ENCODE results near the gene KRT38. TPM values are rescaled to one million over a fixed set of nuclear protein-coding genes. Genes with fewer than 3 reads are reported as not detected.
"Not testable (repeated sequence)": the region's sequence is repeated elsewhere in the genome, so short reads cannot be mapped to it uniquely, and the experiment has no call there.

KRT38 gene
- total RNA-seq, 1 donor from 2014 or later, result not detected

DNA sequence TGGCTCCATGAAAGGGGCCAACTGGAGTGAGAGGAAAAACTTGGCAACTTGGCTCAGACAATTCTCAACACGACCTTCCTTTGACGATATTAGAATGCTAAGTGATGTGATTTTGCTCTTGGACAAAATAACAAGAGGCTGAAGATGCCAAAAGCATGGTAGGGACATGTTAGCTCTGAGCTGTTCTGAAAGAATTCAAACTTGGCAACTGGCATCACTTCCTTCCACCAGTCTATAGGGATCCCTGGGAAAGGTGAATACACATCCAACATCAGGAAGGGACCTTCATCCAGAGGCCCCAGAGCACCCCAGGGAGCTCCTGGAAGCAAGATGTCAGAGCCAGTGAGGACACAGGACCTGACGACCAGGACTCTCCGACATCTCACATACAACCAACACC, 20.6 kb downstream of the KRT38 start:
- no peak for DNase-seq

DNA sequence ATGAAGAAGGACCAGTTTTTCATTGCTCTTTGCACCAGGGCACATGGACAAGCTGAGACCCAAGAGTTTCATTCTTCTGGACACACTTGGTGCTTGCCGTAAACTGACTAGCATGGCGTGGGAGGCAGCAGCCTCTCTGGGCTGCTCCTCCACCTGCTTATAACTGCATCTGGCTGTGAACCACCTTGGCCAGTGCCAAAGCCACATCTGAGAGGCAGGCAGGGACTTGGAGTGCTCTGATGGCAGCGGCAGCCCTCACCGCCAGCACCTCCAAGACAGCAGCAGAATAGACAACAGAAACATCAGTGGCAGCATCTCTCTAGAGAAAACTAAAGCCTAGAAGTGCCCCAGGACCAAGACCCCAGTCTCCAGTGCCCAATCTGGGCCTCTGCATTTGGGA, 21.1 kb downstream of the KRT38 start:
- no peak for DNase-seq

DNA sequence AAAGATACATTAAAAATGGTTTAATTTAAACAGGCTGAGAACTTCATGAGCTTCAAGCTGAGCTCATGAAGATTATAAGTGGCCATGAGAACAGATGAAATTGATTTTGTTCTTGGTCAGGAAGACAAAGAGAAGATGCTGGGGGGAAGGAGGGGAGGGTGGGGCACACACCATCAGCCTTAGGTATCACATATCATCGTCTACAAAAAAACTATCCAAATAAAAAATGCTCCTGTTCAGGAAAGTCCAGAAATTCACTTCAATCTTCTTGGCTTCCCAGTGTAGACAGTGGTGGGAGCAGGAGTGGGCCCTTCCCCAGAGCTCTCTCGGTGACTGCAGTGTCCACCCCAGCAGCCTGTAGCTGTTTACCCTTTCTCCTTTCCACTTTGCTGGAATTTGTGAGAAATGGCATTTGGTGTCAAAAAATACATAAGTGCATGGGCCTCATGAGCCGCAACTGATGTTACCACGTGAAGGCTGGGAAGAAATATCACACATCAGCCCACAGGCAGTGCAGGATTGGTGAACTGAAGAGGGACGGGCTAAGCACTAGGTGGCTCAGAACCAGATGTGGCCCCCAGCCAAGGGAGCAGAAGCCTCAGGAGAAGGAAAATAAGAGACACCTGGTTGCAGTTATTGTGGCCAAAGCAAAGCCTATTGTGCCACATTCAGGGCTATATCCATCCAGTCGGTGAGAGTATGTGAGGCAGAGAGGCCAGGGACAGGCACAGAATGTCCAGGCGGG, 22.5 kb downstream of the KRT38 start:
- DNase-seq, result no peak

DNA sequence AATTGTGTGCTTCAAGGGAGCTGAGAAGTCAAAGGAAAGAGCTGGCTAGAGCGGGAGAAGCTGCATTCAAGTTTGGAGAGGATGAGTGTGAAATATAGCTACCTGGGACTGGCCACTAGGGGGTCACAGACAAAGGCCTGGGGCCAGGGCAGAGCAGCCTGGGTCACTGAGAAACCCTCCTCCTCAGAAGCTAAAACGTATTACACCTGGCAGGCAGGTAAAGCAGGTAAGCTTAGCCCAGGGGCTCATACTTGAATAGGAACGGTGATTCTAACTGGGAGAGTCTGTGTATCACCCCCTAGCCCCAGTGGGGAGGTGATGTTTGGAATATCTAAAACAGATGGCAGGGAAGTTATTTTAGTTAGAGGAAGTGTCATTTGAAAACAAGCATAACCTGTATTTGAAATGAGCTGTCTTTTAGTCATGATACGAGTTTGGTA, 23.2 kb downstream of the KRT38 start:
- no peak for DNase-seq

DNA sequence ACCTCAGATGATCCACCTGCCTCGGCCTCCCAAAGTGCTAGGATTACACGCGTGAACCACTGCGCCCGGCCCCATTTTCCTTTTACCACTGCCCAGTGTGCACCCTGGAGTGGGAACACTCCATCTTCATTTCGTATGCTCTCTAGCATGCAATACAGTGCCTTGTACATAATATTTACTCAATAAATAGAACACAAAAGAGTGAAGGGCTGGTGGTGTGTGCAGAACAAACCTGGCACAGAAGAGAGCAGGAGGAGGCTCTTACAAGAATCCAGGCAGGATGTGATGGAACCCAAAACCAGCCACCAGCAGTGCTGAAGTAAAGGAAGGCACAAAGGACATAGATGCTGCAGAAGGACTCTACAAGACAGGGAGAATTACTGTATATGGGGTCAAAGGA, 23.7 kb downstream of the KRT38 start:
- DNase-seq, result no peak

DNA sequence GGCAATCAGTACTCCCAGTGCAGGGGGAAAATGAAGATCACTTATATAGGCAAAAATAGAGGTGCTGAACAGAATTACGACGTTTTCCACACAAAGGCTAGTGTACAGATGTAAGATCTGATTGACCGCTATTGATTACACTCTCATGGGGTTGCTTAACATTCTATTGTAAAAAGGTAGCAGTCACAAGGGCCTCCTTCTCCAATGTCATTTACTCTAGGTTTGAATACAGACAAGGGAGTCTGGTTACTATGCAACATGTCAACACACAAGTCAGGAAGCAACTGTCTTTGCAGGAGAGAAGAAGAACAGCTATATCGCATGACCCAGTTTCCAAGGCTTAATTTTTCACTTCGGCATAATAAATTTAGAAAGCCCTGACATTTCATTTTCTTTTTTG, 24.3 kb downstream of the KRT38 start:
- no peak for DNase-seq

DNA sequence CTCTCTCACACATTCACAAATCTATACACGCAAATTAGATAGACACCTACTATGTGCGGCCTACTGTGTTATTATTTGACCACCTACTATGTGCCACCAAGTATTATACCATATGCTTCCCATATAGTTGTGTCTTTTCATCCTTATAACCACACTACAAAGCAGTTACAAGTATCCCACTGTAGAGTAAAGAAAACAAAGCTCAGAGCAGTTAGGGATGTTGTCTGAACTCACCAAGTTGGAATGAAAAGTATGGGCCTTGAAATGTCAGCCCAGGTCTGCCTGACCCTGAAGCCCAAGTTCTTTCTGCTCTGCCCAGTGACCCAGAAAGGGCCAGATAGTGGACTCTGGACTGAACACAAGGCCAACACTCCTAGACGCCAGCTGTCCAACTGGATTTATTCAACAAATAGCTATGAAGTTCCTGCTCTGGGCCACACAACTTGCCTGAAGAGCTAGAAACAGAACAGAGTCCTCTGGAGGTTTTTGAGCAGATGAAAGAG, 24.9 kb downstream of the KRT38 start:
- DNase-seq, result no peak

DNA sequence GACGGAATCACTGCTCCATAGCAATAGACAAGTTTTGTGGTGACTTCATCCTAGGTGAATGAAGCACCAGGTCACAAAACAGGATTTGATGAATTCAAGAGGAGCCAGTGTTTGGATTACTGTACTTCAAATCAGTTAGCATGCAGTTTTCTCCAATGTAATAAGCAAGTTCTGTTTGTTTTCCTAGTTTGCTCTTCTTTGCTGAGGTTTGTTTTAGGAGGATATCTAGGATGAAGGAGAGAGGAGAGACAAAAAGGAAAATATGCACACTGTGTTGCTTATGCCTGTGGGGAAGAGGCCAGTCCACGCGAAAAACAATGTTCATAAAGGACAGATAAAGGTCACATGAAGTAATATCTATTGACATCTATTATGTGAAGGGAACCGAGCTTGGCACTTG, 25.4 kb downstream of the KRT38 start:
- DNase-seq, result no peak

DNA sequence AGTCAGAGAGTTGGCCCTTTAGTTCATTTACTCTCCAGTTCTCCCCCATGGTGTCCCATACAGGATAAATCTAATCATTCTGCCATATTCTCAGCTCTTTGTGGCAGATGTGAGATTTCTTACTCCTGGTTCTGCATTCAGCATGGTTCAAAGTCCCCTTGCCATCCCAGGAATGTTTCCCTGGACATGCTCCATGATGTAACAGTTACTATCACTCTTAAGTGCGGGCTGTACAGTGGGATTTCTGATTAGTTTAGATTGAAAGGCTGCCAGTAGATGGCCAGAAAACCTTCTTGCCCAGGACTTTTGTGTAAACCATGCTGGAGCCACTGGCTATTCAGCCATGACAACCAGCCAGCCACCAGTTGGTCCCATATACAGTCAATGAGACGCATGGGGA, 26.8 kb downstream of the KRT38 start:
- DNase-seq, result no peak

DNA sequence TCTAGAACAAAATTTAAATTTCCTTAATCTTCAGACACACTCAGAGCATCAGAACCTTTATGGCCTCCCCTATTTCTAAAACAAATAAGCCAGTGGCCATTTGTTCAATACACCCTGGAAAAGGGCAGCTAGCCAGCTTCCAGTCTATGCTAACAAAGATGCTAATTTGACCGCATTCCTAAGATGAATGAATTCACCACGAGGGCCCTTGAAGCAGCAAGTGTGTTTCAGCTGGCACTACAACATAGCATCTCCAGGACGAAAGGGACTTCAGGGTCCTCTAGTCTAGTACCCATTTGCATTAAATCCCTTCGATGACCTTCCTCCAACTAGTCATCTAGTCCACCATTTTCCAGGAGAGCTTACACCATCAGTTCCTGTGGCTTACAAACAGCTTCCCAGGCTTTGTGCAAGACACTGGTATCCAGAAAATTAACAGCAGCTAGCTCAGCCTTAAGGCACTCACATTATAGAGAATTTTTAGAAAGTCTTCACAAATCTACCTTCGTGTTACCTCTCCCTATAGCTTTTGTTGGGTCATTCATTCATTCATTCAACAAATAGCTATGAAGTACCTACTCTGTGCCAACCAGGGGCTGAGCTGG, 27.3 kb downstream of the KRT38 start:
- no peak for DNase-seq

DNA sequence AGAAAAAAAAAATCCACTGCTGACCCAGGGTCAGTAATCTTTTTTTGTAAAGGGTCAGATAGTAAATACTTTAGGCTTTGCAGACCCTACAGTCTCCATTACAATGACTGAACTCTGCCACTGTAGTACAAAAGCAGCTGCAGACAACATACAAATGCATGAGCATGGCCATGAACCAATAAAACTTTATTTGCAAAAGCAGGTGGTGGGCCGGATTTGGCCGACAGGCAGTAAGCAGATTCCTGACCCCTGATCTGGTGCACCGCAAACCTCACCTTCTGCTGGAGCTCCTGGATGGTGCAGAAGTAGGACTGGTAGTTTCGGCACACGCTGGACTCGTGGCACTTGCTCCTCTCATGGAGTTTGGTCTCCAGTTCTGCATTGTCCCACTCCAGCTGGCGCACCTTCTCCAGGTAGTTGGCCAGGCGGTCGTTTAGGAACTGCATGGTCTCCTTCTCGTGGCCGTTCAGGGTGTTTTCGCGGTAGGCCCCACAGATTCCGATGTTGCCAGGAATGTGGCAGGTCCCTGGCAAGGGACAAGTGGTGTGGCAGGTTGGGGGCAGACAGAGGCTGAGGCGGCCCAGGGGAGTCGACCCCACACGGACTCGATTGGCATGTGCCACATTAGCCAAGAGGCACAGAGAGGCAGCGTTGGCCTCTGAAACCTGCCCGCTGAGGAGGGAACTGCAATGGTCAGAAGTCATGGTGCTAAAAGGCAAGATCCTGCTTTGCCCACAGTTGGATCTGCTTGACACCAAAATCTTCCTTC, 29.5 kb downstream of the KRT38 start:
- no peak for DNase-seq

DNA sequence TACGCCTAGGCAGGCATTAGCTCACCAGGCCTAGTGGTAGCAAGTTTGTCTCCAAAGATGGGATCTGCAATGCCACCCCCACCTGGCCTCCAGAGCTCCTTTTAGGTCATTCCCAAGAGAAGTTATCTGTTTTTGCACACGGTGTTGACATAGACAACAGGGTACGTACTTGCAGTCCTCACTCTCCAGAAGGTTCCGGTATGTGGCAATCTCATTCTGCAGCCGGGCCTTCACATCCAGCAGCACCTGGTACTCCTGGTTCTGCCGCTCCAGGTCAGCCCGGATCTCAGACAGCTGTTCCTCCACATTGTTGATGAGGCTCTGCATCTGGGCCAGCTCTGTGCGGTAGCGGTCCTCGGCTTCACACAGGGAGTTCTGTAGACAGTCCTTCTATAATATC, 33.6 kb downstream of the KRT38 start:
- no peak for DNase-seq

DNA sequence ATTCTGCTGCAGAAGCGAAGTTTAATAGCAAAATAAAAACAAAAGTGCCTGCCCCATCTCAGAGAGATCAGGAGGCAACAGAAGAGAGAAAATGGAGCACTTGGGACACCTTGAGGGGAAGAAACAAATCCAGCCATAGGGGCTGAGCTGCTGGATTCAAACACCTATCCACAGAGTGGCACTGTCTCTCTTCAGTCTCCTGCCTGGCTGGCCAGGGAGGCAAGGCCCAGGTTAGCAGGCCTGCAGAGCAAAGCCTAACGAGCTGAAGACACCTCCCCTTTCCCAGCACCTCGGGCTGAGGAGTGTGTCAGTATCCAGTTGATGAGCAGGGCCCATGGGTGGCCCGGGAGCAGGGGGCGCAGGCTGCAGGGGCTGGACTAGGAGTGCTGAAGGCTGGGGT, 34.6 kb downstream of the KRT38 start:
- DNase-seq, result no peak

DNA sequence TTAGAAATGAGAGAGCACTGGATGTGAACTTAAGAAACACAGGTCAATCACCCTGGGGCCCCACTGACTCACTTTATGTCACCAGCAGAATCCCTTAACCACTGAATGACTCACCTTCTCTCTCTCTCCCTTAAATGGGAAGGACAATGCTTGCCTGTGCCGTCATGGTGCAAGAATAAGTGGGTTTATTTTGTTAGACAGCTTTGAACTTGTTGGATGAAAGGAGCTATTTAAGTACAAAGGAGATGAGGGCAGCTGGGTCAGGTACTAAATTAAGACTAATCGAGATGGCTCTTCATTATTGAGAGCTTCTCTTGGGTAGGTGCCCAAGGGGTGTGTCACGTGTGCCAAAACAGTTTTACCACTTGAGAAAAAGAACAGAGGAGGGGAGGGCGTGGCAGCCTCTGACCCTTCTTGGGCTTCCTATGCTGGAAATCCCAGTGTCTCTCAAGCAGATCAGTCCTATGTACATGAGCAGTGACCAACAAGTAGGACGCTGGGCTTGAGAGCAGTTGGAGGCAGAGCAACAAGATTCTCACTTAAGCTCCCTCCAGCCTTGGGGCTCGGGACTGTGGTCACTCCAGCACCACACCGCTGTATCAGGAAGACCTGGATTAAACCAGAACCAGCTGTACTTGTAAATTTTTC, 36.6 kb downstream of the KRT38 start:
- DNase-seq, result peak; percentile 71

DNA sequence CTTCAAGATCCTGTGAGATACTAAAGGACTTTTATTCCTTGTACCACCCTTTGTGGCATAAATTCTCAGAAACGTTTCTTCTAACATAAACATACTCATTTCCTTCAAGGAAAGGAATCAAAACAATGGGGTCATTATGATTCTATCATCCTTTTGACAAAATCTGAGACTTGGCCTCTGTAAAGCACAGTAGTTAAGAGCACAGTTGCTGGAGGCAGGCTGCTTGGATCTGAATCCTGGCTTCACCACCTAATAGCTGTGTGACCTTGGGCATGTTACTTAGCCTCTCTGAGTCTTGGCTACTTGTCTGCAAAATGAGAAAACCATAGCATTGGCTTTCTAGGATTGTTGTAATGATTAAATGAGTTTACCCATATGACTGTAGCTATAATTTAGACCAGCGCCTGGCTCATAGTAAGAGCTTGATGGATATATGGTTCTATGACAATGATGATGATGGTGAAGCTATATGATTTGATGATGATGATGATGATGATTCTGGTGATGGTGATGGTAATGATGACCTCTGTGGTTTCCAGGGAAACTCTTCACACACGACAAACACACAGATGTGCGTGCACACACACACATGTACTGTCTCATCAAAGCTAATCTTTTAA, 37.3 kb downstream of the KRT38 start:
- peak; percentile 64 for DNase-seq

DNA sequence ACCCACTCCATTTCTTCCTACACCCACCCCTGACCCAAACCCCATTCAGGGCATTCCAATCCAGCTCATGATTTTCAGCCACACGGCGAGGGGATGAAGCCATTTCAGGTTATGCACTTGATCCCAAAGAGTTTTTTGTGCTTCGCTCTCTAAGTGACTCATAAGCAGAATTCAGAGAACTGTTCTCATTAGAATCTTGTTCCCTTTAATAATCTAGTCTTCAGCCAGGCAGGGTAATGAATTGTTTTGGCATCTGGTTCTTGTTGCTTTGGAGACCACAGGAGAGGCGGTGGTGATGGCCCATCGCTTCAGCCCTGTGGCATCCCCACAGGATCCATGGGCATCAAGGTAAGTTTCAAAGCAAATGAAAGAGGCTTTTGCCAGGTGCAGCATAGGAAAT, 38.6 kb downstream of the KRT38 start:
- no peak for DNase-seq

DNA sequence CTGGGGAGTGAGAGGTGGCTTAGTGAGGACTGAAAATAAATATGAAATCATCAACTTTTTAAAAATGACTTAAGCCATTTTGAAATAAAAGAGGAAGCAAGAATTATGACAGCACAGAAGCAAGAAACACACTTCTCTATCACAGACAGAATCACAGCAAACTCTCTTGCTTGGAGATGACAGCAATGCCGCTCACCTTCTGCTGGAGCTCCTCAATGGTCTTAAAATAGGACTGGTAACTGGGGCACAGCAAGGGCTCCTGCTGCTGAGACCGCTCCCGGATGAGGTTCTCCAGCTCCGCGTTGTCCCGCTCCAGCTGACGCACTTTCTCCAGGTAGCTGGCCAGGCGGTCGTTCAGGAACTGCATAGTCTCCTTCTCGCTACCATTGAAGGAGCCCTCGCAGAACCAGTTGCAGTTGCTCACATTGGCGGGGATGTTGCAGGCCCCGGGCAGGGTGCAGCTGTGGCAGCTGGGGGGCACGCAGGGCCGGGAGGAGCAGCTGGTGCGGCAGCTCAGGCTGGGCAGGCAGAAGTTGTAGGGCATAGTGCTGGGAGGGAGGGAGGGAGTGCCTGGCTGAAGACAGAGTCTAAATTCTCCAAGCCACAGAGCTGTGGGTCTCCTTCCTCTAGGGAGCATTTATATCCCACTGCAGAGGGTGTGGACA, 43.7 kb downstream of the KRT38 start, which contains the start of gene KRT31:
TSS of gene KRT31 (minus strand) at position 613 of the 665 bp plus-strand sequence. CDS start at position 544, 69 bp downstream.
- no peak for DNase-seq

DNA sequence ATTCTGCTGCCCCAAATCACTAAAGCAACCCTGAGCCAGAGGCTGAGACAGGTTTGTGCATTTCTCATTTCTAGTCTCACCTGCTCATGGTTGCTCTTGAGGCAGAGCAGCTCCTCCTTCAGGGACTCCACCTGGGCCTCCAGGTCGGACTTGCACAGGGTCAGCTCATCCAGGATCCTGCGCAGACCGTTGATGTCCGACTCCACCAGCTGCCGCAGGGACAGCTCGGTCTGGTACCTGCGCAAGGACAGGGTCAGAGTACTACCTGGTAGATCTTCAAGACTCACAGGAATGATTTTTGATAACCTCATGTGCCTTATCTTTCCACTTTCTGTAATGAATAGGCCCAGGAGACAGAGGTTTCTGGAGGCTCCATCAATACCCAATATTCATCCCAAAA, 44.4 kb downstream of the KRT38 start:
- no peak for DNase-seq

DNA sequence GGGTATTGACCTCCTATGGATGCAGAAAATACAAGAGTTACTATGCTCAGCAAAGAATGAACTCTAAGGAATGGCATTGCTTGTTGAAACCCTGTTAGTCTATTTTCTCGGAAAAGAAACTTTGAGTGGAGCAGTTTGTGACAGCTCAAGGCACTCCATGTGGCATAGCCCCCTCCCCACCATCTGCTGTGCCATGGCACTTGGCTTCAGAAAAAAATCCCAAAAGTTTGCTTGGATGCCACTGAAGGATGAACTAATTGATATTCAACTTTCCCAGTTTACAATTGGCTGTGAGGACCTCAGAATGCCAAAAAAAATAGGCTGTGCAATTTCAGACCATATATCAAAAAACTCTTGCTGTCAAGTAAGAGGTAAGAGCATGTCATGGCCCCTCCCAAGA, 45.2 kb downstream of the KRT38 start:
- no peak for DNase-seq

DNA sequence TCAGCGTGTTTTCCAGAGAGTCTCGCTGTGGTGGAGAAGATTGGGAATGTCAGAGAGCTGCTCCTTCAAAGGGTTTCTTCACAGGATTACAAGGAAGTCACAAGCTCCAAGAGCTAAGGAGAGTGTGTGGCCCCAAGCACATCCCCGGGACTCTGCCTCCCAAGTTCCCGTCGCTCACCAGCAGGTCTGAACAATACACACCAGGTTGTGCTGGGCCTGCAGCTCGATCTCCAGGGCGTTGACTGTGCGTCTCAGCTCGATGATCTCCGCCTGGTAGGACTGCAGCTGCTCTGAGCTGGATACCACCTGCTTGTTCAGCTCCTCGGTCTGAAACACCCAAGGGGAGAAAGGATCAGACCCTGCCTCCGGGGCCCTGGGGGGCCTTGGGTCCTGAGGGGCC, 45.7 kb downstream of the KRT38 start:
- not testable (repeated sequence) for DNase-seq

DNA sequence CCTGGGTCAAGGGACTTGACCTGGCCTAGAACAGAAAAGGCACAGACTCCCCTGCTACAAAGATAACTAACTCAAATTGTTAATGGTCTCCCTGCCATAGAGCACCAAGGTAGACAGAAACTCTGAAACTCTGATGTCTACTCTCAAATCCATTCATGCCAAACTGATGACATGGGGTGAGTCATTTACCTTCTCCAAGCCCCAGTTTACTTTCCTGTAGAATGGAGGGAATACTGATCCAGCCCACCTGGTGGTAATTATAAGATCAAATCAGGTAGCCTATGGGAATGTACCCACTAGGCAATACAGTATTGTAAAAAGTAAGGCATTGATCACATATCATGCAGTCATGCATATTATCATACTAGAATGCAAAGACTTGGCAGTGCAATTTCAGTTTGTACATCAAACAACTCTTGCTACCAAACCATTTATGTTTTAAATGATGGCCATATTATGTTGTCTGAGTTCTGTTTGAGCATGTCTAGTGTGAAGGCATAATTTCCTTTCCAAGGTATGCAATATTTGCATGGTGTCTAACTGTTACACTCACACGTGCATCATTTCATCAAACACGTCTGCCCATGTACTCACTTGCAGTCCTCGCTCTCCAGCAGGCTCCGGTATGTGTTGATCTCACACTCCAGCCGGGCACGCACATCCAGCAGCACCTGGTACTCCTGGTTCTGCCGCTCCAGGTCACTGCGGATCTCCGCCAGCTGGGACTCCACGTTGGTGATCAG, 46.4 kb downstream of the KRT38 start:
- DNase-seq, result no peak

All from dermis blood vessel endothelial cell (primary cell).